ENCODE data around the gene EPHA3. TPM values are rescaled to one million over a fixed set of nuclear protein-coding genes. Genes with fewer than 3 reads are reported as not detected.

The EPHA3 gene
- total and polyA plus RNA-seq, 2 donors (not counting 3 experiments of a cell fraction or from before 2014, with no cell fraction given) = not detected

- Histone ChIP-seq H3K9me1 (replicated peaks; ENCODE audit: control insufficient read depth, extremely low read depth, insufficient read depth, low read length) (no peaks in the 10 kb centered on the region), H3K4me3 (replicated peaks in 1 of 3; ENCODE audit: insufficient read depth in 1 of 3, low read depth in 1 of 3, low read length in 3 of 3) (no peak overlapping the region), H3K4me1 (ENCODE audit: control insufficient read depth, extremely low read depth, insufficient read depth, low read length) (no peaks in the 10 kb centered on the region), H3K79me2 (ENCODE audit: control insufficient read depth, insufficient read depth, low read length) (no peaks in the 10 kb centered on the region), H4K20me1 (replicated peaks; ENCODE audit: control insufficient read depth, extremely low read depth, insufficient read depth, low read length) (no peaks in the 10 kb centered on the region), H3K27ac (ENCODE audit: insufficient read depth, low read depth, low read length) (no peak overlapping the region), H3K9me3 (replicated peaks; ENCODE audit: control insufficient read depth, insufficient read depth, low read length) (no peaks in the 10 kb centered on the region), H3K4me2 (ENCODE audit: insufficient read depth, low read length) (no peak overlapping the region), H3K9ac (replicated peaks; ENCODE audit: extremely low read depth, insufficient read depth, low read length) (no peak overlapping the region), H2AFZ (ENCODE audit: low read depth, low read length) (no peak overlapping the region), H3K27me3 (ENCODE audit: control insufficient read depth in 2 of 2, insufficient read depth in 2 of 2, low read length in 2 of 2) (no peaks in the 10 kb centered on the region), H3K36me3 (ENCODE audit: control insufficient read depth in 2 of 2, extremely low read depth in 1 of 2, insufficient read depth in 2 of 2, low read length in 2 of 2) (no peaks in the 10 kb centered on the region)
- CTCF ChIA-PET = no interaction called here
- FAIRE-seq (no peak), DNase-seq (ENCODE audit: low read depth, low spot score) (no peak)
- POLR2A ChIA-PET = no interaction called here
- intact Hi-C loops (cut with micrococcal nuclease) (no loop called here), dilution Hi-C loops (cut with MboI; ENCODE audit: extremely low pct_ligation_motif_present, low sequenced_read_pairs) (no loop called here)
- no TSS peak for BruUV-seq (replicated peaks)
- TF ChIP-seq POLR2AphosphoS5 (IDR thresholded peaks at IDR 0.05; ENCODE audit: insufficient read depth, low read depth, low read length) (no peak), GATA2 (IDR thresholded peaks at IDR 0.05; ENCODE audit: insufficient read depth, insufficient read length, low read depth, low read length) (no peak), FOS (IDR thresholded peaks at IDR 0.05; ENCODE audit: borderline replicate concordance, insufficient read depth, low read length) (no peak), POLR2A (IDR thresholded peaks at IDR 0.05; ENCODE audit: low read depth, low read length) (no peak), MYC (IDR thresholded peaks at IDR 0.05; ENCODE audit: low read depth, low read length) (no peak), EZH2 (IDR thresholded peaks at IDR 0.05; ENCODE audit: borderline replicate concordance, low read depth, low read length, severe bottlenecking) (no peak), JUN (IDR thresholded peaks at IDR 0.05; ENCODE audit: borderline replicate concordance, insufficient read depth, insufficient read length, low read depth) (no peak)
- TF ChIP-seq, protein P1, sequence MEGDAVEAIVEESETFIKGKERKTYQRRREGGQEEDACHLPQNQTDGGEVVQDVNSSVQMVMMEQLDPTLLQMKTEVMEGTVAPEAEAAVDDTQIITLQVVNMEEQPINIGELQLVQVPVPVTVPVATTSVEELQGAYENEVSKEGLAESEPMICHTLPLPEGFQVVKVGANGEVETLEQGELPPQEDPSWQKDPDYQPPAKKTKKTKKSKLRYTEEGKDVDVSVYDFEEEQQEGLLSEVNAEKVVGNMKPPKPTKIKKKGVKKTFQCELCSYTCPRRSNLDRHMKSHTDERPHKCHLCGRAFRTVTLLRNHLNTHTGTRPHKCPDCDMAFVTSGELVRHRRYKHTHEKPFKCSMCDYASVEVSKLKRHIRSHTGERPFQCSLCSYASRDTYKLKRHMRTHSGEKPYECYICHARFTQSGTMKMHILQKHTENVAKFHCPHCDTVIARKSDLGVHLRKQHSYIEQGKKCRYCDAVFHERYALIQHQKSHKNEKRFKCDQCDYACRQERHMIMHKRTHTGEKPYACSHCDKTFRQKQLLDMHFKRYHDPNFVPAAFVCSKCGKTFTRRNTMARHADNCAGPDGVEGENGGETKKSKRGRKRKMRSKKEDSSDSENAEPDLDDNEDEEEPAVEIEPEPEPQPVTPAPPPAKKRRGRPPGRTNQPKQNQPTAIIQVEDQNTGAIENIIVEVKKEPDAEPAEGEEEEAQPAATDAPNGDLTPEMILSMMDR (IDR thresholded peaks at IDR 0.05; ENCODE audit: extremely low read depth in 1 of 2, insufficient read depth in 1 of 2, low read depth in 1 of 2, low read length in 2 of 2) = no peak
- TF ChIP-seq, protein P2, sequence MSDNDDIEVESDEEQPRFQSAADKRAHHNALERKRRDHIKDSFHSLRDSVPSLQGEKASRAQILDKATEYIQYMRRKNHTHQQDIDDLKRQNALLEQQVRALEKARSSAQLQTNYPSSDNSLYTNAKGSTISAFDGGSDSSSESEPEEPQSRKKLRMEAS (IDR thresholded peaks at IDR 0.05; ENCODE audit: insufficient read depth, insufficient read length) = no peak
These were observed 294.6 kb downstream of the EPHA3 start for GRCh38 chr3:89402051-89402450.
